ENCODE measurements around the gene SPATS2.
"Not testable (repeated sequence)": the region's sequence is repeated elsewhere in the genome, so short reads cannot be mapped to it uniquely, and the experiment has no call there.

GRCh38 chr12:49380184-49380583 lies 12.9 kb downstream of the SPATS2 start:
- TF ChIP-seq, protein P1, sequence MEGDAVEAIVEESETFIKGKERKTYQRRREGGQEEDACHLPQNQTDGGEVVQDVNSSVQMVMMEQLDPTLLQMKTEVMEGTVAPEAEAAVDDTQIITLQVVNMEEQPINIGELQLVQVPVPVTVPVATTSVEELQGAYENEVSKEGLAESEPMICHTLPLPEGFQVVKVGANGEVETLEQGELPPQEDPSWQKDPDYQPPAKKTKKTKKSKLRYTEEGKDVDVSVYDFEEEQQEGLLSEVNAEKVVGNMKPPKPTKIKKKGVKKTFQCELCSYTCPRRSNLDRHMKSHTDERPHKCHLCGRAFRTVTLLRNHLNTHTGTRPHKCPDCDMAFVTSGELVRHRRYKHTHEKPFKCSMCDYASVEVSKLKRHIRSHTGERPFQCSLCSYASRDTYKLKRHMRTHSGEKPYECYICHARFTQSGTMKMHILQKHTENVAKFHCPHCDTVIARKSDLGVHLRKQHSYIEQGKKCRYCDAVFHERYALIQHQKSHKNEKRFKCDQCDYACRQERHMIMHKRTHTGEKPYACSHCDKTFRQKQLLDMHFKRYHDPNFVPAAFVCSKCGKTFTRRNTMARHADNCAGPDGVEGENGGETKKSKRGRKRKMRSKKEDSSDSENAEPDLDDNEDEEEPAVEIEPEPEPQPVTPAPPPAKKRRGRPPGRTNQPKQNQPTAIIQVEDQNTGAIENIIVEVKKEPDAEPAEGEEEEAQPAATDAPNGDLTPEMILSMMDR (IDR thresholded peaks at IDR 0.05): not testable (repeated sequence)
- TF ChIP-seq POLR2A (IDR thresholded peaks at IDR 0.05): not testable (repeated sequence)

All from transverse colon (tissue), 3 donors.